ENCODE results near the gene KIF12.

Gene KIF12

DNA sequence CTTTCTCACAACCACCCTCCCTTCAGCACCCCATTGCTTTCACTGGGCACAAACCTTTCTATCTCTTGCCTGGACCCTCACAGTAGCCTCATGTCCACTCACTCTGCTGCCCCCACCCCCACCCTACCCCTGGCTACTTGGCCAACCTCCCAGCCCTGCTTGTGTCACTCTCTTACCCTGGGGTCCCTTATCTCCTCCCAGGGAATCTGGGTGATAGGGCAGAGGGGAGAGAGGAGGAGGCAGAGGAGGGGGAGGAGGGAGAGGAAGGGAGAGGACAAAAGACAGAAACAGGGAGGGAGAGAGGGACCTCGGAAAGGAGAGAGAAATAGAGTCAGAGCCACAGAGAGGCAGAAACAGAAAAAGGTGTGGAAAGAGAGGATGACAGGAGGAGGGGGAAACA is 25.0 kb upstream of the KIF12 start:
- no peak overlapping the region for H3K27ac ChIP-seq
- DNase-seq (ENCODE audit: low read depth, low spot score), result no peak

GRCh38 chr9:114123031-114123977 is 24.2 kb upstream of the KIF12 start:
- DNase-seq (ENCODE audit: low read depth, low spot score), result no peak
- H3K27ac ChIP-seq, result no peak overlapping the region

DNA sequence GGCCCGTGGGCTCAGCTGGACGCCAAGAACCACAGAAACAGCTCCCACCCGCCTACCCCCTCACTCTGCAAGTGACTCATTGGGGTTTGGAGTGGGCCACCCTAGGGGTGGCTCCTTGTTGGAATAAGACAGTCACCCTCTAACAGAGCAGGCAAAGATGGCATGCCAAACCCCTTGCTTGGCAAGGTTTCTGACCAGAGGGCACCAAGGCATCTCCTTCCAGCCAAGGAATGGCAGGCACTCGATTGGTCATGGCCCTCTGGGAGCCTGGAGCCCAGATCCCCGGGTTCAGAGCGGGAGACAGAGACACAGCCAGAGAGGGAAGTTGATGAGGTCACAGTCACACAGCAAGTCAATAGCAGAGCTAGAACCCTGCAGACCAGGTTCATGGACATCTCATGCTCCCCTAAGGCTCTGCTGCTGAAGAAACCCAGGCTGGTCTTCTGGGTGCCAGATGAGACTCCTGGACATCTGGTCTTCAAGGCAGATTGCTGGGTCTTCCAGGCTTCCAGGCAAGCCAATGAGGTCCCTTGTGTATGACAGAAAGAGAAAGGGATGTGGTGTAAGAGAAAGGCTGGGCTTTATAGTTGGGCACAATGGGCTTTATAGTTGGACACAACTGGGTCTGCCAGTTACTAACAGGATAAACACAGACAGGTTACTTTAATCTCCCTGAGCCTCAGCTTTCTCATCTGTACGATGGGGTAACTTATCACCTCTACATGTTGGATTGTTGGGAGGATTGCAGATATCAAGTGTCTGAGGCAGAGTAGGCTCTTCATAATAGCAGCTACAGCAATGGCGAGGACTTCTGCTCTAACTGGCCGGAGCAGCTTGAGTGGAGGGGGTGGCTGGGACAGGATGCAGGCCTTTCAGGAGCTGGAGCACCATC is 23.3 kb upstream of the KIF12 start:
- DNase-seq (ENCODE audit: low read depth, low spot score), result no peak
- H3K27ac ChIP-seq, result no peak overlapping the region

GRCh38 chr9:114121227-114122135 is 22.4 kb upstream of the KIF12 start:
- DNase-seq (ENCODE audit: low read depth, low spot score), result no peak
- H3K27ac ChIP-seq, result no peak overlapping the region

DNA sequence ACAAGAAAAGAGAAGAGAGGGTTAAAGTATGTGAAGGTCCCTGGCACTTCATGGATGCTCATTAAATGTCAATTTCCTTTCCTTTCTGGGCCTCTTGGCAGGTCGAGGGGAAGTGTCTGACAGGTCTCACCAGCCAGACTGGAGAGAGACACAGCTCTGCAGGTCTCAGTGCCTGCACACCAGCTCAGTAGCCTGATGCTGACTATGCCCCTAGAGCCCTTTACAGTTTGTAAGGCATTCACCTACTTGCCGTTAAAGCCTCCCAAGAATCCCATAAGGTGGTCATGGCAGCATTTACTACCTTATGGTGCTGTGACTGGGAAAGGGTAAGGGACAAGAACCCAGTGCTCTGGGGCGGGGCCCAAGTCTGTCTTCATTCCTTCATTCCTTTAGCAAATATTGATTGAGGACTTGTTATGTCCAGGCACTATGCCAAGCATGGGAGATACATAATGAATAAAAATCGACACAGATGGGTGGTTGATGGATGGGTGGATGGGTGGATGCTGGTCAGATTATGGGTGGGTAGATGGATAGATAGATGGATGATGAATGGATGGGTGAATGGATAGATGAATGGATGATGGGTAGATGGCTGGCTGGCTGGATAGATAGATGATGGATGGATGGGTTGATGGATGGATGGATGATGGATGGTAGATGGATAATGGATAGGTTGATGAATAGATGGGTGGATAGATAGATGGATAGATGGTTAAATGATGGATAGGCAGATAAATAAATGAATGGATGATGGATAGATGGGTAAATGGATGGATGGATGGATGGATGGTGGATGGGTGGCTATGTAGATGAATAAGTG is 21.3 kb upstream of the KIF12 start:
- H3K27ac ChIP-seq, result no peak overlapping the region
- DNase-seq (ENCODE audit: low read depth, low spot score), result no peak

DNA sequence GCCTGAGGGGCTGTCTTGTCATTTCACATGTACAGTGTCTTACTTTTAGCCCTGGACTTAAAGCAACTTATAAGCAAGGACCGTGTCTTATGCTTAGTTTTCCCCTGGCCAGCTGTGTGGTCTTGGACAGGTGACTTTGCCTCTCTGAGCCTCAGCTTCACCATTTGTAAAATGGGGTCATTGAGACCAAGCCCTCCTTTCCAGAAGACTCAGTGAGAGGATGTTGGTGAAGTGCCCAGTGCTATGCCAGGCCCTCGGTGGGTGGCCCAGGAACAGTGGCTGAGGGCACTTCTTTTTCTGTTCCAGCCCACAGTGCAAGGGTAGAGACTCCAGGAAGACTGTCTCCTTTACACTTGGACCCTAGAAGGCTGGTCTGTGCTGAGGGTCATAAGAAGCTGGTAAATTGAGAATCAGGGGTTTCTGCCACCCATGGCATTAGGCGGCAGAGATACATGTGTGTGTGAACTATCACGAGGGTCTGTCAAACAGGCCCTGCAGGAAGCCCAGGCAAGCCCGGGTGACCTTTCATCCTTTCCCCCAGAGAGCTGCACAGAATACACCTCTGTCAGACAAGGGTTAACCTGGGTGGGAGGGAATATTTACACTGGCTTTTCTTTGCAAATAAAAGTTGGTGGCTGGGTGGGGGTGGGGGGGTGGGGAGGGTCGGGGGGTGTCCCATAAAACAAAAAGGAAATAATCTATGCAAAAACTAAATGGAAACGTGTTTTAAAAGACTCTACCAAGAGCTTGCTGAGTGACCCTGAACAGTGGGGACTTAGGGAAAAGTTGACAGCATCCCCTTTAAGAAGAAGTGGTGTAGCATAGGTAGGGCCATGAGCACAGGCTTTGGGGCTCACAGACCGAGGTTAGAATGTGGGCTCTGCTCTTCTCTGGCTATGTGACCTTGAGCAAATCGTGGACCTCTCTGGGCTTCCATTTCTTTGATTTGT is 20.4 kb upstream of the KIF12 start:
- no peak overlapping the region for H3K27ac ChIP-seq
- DNase-seq (ENCODE audit: low read depth, low spot score), result no peak

- DNase-seq (ENCODE audit: low read depth, low spot score), result no peak
Measured at GRCh38 chr9:114117996-114118830, 19.1 kb upstream of the KIF12 start.

DNA sequence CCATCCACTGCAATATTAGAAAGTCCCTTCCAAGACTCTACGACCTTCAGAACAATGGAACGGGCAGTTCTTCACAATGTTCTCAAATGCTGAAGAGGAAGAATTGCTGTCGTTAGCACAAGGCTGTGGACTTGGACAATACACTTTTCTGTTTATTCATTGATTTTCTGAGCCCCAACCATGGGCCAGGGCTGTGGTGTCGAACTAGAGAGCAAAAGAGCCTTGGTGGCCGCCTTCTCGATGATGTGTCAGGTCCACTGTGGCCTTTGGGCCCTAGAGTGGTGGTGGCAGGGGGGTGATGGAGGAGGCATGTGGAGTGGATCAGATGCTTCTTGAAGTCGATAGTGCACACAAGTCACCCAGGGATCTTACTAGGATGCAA is 18.5 kb upstream of the KIF12 start:
- H3K27ac ChIP-seq, result no peak overlapping the region
- no peak for DNase-seq (ENCODE audit: low read depth, low spot score)

More at GRCh38 chr9:114117996-114118830, 19.1 kb upstream of the KIF12 start:
- H3K27ac ChIP-seq, result no peak overlapping the region

DNA sequence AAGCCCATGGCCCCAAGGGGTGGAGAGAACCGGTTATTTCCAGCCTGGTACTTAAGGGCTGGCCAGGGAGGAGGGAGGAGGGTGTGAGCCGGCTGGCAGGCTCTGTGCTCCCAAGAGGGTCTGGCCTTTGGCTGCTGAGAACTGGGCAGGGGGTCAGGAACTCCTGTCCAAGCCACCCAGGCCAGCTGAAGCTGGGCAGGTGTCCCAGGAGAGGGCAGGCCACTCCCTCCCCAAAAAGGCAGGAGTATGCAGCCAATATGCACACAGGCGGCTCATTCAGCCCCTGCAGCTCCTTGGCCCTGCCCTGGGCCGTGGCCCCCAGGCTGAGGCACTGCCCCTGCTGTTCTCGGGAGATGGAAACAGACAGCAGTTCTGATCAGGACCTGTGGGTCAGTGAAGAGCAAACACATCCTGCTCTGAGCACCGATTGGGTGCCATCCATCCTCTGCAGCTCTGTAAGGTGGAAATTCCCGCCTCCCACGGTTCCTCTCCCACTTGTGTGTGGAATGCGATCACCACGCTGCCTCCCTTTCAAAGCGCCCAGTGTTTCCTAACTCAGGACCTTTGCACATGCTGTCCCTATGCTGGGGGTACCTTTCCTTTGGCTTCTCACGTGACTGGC is 17.1 kb upstream of the KIF12 start:
- no peak overlapping the region for H3K27ac ChIP-seq
- DNase-seq (ENCODE audit: low read depth, low spot score), result no peak

GRCh38 chr9:114115654-114116125 is 16.6 kb upstream of the KIF12 start:
- no peak overlapping the region for H3K27ac ChIP-seq
- DNase-seq (ENCODE audit: low read depth, low spot score), result no peak

GRCh38 chr9:114114364-114114763 is 15.3 kb upstream of the KIF12 start:
- no peak overlapping the region for H3K27ac ChIP-seq
- no peak for DNase-seq (ENCODE audit: low read depth, low spot score)

DNA sequence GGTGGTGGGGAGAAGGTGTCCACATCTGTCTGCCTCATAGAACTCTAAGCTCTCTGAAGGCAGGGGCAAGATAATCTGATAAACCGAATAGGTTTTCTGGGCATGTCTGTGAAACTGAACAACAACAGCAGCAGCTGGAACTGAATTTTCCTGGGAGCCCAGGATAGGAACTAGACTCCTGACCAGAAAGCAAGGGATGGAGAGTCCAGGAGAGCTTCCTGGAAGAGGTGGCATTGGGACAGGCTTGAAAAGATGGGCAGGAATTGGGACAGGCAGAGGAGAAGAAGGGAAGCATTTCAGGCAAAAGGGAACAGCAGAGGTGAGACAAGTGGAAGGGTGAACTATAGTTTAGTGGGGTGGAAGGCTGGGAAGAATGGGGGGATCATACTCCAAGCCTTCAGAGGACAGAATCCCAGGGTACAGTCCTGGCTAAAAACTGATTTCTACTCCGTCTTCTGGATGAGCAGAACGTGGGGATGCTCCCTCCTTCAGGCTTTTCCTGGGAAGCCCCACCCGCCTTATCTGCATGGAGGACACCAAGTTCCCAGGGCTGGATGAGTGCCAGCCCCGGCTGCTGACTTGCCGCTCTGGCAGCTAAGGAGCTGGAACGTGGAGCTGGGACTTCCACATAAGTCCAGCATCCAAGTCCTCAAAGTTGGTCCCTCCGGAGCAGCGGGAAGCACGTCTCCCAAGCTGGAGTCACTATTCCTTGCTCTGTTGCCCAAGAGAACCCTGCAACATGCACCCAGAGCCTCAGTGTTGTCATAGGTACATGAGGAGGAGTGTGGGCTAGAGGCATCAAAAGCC is 13.9 kb upstream of the KIF12 start:
- no peak overlapping the region for H3K27ac ChIP-seq
- DNase-seq (ENCODE audit: low read depth, low spot score), result no peak

GRCh38 chr9:114112325-114112724 is 13.2 kb upstream of the KIF12 start:
- DNase-seq (ENCODE audit: low read depth, low spot score), result no peak
- H3K27ac ChIP-seq, result no peak overlapping the region

DNA sequence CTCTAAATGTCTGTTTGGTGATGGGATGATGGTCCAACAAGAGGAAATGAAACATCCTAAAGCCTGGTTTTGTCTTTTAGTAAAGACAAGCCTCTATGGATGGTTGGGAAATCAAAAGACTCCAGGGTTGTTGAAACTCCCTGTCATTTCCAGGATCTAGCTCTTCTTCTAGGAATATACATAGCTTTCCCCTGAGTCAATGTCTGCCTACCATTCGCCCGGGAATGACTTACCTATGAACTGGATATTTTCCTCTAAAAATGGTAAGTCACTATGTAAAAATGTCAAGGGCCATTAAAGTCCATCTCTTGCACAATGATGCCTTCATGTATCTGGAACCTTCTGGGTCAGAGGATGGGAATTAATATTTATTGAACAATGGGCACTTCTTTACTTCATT is 11.1 kb upstream of the KIF12 start:
- DNase-seq (ENCODE audit: low read depth, low spot score), result no peak
- H3K27ac ChIP-seq, result no peak overlapping the region

GRCh38 chr9:114109124-114109523 is 10.0 kb upstream of the KIF12 start:
- DNase-seq (ENCODE audit: low read depth, low spot score), result no peak
- H3K27ac ChIP-seq, result no peak overlapping the region
